ENCODE measurements around the gene DSTYK.

Gene DSTYK

DNA sequence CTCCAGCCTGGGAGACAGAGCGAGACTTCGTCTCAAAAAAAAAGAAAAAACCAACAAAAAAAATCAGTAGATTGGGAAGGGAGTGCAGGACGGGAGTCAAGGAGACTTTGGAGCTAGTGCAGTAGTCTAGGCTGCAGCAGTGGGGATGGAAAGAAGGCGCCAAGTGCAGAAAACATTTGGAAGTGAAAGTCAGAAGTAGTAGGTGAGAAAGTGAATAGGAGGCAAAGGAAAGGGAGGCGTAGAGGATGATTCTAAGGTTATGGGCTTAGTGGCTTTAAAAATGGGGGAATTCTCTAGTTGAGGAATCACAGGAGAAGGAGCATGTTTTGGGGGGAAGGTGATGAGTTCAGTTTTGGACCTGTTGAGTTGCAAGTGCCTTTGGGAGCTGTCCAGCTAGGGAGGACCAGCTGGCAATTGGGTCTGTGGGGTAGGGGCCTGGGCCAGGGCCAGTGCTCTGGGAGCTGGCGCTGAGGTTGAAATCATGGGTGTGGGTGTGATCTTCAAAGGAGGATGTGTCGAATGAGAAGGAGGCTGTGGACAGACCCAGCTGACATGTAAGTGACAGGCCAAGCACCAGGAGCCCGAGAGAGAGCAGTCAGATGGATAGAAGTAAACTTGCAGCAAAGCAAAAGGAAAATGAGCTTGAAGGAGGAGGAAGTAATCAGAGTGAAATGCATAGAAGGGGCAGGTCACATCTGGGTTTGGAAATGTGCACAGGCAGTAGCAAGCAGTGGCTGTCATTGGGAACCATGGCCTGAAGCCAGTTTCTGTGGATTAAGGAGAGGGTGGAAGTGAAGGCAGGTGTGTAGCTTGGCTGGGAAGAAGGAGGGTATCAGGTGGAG lies 32.1 kb upstream of the DSTYK start:
- ChIA-PET POLR2A (ENCODE audit: low non-redundant PET) (no interaction called here), CTCF (interaction anchor here (0.6 to 6.5 kb wide), 4 partner anchors 12 to 393 kb away, joined by 3 to 53 read pairs (median 3); no protein-coding TSS in a partner anchor)
- no peak for TF ChIP-seq CTCF (conservative IDR thresholded peaks at IDR 0.05; ENCODE audit: low read depth)
- DNase-seq (ENCODE audit: low spot score), result no peak
- H3K27ac ChIP-seq, result no peak overlapping the region

DNA sequence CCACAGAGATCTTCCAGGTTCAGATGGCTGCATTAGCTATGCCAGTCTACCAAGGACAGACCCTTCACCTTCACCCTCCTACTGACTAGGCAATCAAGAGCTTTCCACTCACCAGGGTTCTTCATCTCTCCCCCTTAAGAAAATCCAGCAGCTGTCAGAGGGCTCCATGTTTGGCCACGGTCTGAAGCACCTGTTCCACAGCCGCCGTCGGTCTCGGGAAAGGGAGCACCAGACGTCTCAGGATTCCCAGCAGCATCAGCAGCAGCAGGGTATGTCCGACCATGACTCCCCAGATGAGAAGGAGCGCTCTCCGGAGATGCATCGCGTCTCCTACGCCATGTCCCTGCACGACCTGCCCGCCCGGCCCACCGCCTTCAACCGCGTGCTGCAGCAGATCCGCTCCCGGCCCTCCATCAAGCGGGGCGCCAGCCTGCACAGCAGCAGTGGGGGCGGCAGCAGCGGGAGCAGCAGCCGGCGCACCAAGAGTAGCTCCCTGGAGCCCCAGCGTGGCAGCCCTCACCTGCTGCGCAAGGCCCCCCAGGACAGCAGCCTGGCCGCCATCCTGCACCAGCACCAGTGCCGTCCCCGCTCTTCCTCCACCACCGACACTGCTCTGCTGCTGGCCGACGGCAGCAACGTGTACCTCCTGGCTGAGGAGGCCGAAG lies 30.0 kb upstream of the DSTYK start:
- no peak for TF ChIP-seq CTCF (conservative IDR thresholded peaks at IDR 0.05; ENCODE audit: low read depth)
- POLR2A ChIA-PET (ENCODE audit: low non-redundant PET), result no interaction called here
- DNase-seq (ENCODE audit: low spot score), result no peak
- CTCF ChIA-PET, result interaction anchor here (0.7 to 3.6 kb wide), 3 partner anchors 11 to 287 kb away, joined by 3 to 30 read pairs (median 7); no protein-coding TSS in a partner anchor
- H3K27ac ChIP-seq, result no peak overlapping the region

GRCh38 chr1:205240569-205240968 lies 29.1 kb upstream of the DSTYK start:
- DNase-seq (ENCODE audit: low spot score), result no peak
- POLR2A ChIA-PET (ENCODE audit: low non-redundant PET), result no interaction called here
- no peak overlapping the region for H3K27ac ChIP-seq
- no peak for TF ChIP-seq CTCF (conservative IDR thresholded peaks at IDR 0.05; ENCODE audit: low read depth)
- CTCF ChIA-PET, result interaction anchor here (1.6 to 3.6 kb wide), 2 partner anchors 11 to 16 kb away, joined by 7 to 30 read pairs; no protein-coding TSS in a partner anchor

- no peak for DNase-seq (ENCODE audit: low spot score)
- no peak for TF ChIP-seq CTCF (conservative IDR thresholded peaks at IDR 0.05; ENCODE audit: low read depth)
- CTCF ChIA-PET, result interaction anchor here (0.7 to 3.6 kb wide), 4 partner anchors 10 to 278 kb away, joined by 4 to 30 read pairs (median 8); no protein-coding TSS in a partner anchor
- H3K27ac ChIP-seq, result no peak overlapping the region
- POLR2A ChIA-PET (ENCODE audit: low non-redundant PET), result no interaction called here
These were observed 28.6 kb upstream of the DSTYK start for GRCh38 chr1:205240118-205240517.

DNA sequence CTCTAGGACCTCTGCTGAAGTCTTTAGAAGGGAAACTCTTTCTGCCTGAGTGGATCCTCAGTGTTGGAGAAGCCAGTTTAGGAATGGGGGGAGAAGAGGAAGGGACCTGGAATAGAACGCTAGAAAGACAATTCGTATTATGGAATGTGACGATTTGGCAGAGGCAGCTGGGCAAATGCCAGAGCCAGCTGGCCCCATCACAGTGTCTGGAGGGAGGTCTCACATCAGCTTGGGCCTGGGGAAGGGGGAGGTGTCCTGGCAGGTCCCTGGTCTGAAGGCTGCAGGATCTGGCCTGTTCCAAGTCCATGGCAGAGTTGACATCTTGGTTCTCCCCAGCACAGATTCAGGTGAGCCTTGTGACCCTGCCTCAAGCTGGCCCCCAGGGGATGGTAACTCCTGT lies 27.6 kb upstream of the DSTYK start:
- no peak overlapping the region for H3K27ac ChIP-seq
- no peak for TF ChIP-seq CTCF (conservative IDR thresholded peaks at IDR 0.05; ENCODE audit: low read depth)
- CTCF ChIA-PET, result interaction anchor here (0.6 to 3.6 kb wide), 4 partner anchors 10 to 117 kb away, joined by 3 to 30 read pairs (median 6); partner anchors contain the start of gene RBBP5
- no peak for DNase-seq (ENCODE audit: low spot score)
- POLR2A ChIA-PET (ENCODE audit: low non-redundant PET), result no interaction called here
